Measurements from ENCODE around the gene KCNK1. TPM values are rescaled to one million over a fixed set of nuclear protein-coding genes. Genes with fewer than 3 reads are reported as not detected.

KCNK1 gene
- not detected in 2 replicates for total RNA-seq

DNA sequence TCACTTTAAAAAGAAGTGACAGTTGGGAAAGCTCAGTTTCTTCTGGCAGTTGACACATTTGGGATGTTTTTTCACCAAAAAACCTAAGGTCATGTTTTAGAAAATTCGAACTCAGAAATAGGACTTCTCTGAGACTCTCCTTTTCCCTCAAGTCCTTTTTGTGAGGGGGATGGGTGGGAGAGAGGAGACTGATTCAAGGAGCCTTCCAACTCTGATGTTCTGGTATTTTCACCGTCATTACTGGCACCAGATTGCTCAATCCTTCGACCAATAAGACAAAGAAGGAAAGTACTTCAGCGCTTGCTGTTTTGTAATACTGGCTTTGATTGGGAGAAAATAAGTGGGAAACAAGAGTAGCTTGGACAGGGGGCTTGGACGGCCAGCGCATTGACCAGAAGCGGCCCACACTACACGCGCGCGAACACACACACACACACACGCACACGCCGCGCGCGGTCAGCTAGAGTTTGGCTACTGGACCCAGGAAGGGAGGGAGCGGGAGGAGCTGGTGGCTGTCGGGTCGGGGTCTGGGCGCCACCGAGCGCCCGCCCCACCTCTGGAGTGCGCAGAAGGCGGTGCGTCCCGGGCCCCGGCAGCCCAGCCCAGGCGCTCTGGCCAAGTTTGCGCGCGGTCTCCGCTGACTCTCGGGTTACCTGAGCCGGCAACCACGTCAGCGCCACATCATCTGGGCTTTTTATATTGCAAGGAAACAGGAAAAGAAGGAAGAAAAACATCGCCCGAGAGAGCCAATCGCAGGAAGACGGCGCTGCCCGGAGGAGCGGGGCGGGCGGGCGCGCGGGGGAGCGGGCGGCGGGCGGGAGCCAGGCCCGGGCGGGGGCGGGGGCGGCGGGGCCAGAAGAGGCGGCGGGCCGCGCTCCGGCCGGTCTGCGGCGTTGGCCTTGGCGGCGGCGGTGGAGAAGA is at the start of gene KCNK1:
TSS of gene KCNK1 (plus strand) at position 855 of the 921 bp plus-strand sequence. CDS start at position 921, 66 bp downstream.

